ENCODE data around the gene SUPT3H.

Gene SUPT3H

DNA sequence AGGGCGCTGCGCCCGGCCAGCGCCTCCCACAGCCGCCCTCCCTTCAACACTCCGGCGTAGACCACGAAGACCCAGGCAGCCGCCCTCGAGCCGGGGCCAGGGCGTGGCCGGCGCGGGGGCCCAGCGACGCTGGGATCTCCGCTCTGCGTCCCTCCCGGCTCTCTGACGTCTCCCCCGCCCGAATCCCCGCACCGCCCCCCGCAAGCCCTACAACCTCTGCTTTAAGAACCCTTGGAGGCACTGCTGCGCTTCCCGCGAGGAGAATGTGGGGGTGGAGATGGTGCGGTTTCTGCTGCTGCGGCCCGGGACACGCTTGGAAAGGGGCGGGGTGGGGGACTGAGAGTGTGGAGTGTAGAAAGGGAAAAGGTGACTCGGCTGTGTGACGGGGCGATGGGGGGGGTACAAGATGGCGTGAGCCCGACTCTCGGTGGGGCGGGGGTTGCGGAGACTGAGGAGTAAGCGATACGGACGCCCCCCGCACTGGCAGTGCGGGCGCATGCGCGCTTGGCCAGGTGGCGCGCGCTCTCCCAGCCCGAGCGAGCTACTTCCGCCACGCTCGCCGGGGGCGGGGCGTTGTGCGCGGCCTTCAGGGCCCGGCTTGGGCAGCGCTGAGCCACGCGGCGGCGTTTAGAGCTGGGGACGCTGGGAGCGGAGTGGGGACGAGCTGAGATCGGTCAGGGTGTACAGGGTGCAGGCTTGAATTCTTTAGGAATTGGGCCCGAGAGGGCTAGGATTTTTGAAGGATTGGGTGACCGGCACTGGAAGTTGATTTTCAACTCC is at the start of gene SUPT3H:
Gene SUPT3H (minus strand): TSS at position 381 of the 780 bp plus-strand sequence.
- DNase-seq, result peak; percentile 57 to 95 (median 85)

DNA sequence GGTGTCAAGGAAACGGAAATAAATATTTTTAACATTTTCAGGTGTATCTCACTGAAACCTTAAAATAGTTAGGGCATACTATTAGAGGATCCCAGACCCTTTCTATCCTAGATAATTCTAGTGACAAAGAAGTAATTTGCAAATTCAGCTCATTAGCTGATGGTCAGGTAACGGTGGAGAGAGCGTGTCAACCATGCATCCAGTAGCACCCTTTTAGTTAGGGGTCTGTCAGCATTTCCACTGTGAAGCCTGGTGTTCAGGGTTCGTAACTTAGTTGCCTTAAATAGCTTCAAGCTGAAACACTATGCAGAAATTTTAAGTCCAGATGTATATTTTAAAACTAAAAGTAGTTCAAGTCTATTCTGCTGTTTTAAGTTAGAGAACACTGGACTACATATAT is 48.5 kb upstream of the SUPT3H start:
- no peak for DNase-seq

DNA sequence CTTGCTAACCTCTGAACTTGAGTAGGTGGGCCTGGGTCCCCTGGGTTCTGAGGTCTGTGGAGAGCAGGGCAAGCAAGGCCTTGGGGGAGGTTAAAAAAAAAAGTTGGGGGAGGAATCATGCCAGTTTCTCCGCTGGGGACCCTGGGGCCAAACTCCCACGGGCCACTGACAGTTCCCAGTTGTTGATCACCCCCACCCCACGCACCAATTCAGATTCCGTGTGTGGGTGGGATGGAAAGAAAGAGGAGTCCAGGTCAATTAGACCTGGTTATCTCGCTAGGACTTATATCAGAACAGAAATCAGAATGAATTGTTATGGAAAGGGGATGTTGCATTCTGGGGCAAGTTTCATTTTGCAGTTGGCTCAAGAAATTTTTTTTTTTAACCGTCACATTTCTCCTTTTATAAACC is 46.7 kb upstream of the SUPT3H start:
- no peak for DNase-seq

DNA sequence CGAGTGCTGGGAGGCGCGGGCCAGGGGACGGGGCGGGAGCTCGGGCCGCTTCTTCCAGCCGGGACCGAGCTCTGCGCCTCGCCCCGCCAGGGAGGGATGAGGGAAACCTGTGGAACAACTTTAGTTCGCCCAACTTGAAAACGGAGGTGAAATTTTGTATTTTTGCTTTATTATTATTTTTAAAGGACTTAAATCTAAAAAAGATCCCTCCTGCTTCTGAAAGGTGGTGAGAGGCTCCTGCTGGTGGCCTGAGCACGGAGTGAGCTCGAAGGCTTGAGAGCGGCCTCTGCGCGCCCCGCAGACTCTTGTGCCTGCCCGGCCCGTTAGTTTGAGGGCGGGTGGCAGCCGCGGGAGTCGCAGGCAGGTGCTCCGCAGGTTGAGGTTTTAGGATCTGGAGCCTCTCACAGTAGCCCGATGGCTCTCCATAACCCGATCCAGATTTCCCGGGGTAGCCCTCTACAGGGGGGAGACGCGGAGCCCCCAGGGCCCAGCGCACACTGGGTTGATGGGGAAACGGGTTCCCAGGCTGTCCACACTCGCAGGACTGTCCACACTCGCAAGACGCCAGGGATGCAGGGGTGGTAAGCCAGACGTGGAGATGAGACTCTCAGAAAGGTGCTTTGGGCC is 46.2 kb upstream of the SUPT3H start:
- DNase-seq, result peak in 4 of 51 donors; percentile 8 to 21 (median 12)

DNA sequence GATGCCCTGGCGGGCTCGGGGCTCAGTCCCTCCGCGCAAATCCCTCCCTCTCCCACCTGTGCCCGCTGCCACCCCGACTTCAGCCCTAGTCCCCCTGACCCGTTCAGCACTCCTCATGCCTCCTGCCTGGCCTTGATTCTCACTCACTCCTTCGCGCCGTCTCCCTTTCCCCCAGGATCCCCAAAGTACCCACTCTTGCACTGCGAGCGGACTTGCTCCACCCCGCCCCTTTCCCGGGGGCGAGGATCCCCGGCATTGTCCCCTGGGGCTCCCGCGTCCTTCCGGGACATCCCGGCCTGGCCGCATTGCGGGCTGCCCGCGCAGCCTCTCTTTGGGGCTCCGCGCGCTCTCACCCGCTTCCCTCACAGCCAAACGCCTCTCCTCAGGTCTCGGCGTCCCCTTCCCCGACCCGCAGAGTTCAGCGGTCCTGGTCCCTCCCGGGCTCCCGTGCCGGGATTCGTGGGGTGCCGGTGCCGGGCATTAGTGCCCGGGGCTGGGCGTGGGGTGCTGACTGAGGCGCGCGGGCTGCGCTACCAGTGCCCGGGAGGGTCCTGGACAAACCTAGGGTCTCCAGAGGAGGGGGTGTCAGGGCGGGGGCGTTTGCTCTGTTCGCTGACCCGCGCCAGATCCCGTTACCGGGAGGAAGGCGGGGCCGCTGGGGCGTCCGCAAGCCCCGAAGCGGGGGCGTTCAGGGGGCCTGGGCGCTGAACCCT is 45.5 kb upstream of the SUPT3H start:
- peak in 7 of 51 donors; percentile 25 to 37 (median 29) for DNase-seq

DNA sequence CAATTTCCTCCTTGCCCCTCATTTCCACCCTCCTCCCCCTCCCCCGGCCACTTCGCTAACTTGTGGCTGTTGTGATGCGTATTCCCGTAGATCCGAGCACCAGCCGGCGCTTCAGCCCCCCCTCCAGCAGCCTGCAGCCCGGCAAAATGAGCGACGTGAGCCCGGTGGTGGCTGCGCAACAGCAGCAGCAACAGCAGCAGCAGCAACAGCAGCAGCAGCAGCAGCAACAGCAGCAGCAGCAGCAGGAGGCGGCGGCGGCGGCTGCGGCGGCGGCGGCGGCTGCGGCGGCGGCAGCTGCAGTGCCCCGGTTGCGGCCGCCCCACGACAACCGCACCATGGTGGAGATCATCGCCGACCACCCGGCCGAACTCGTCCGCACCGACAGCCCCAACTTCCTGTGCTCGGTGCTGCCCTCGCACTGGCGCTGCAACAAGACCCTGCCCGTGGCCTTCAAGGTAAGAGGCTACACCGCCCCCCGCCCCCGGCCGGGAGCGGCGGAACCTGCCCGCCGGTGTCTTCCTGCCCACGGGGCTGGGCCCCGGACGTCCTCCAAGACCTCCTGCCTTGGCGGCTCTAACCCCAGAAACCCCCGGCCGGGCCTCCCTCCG is 44.9 kb upstream of the SUPT3H start:
- DNase-seq, result peak in 17 of 51 donors; percentile 13 to 65 (median 35)

DNA sequence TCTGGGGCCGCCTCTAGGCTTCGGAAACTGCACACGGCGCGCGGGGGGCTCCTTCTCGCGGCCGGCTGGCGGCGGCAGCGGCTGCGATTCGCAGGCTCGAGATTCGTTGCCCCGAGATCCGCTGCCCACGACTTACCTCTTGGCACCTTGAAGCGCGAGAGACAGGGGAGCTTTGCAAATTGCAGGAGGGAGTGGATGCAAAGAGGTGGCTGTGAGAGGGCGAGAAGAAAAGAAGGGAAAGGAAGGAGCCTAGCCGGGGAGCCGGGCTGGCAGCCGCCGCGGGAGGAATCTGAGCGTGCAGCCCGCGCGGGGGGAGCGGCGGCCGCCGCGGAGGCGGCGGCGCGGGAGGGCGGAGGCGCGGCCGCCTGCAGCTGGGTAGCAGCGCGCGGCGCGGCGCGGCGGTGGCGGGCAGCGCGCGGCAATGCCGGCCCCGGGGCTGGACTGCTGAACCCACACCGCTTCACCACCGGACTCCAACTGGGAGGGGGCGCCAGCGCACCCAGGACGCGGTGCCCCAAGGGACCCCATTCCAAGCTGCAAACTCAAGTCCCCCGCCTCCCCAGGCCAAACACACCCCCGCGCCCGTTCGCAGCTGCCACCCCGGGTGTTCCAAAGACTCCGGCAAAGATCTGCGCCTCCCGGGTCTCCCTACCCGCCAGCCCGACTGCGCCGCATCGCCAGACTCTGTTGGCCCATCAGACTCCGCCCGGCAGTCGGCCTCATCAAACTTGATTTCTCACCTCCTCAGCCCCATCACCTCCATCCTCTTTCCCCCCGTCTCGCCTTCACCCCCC is 44.2 kb upstream of the SUPT3H start:
- DNase-seq, result peak in 45 of 51 donors; percentile 20 to 86 (median 47)

DNA sequence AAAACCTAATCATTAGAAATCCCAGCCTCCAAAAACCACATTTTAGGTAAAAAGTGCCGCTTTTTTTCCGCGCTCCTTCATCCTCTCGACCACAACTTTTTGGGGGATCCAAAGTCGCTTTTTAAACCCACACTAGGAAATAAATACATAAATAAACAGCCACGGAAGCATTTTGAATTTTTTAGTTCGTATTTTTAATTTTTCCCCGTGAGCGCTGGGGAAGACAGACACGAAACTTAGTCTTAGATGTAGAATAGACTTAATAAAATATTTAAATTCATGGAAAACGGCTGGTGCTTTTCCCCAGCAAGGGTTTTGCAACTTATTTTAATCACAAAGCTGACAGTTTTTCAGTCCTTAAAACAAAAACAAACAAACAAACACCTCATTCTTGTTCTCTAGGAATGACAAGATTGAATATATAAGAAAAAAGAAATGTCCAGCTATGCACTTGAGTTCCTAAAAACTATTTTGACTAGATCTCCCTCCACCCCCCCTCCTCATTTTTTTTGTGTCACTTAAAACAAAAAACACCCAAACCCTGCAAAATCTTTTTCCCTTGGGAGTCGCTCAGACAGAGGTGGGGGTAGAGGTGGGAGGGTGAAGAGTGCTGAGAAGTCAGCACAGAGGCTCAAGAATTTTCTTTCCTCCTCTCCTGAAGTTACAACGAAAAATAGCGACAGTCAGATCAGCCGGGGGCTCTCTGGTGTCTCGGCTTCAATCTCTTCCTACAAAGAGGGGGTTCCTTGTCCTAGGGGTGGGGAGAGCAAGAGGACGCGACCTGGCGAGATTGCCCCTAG is 43.4 kb upstream of the SUPT3H start:
- DNase-seq, result no peak

DNA sequence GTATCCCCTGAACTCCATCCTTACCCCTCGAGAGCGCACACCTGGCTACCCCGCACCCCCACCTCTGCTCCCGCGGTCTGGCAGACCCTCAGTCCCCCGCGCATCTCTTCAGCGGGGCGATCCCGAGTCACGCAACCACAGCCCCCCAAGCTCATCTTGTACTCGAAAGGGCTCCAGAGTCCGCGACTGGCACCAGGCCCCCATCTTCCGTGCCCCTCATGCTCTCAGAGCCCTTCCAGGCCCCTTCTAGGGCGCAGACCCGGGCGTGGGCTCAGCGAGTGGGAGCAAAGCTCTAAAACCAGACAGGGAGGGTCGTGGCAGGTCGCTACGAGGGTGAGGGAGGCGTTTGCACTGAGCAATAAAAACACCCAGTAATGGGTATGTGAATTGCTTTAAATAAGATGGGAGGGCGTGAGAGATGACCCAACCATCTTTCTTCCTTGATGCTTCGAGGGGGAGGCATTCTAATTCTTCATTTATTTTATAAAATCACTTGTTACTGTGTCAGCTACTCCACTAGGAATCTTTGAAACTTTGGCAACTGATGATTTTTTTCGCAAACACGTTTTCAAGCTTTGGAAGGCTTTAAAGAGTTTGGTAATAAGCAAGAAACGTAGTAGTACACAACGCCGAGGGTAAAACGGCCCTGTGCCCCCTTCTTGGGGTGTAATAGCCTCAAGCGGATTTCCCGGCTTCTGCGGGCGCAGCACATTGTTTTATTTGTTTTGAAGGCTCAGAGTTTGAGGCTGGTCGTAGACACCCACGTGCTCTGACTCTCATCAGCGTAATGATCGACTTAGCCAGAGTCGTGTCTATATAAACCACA is 42.6 kb upstream of the SUPT3H start:
- peak in 2 of 51 donors; percentile 8 to 14 for DNase-seq

DNA sequence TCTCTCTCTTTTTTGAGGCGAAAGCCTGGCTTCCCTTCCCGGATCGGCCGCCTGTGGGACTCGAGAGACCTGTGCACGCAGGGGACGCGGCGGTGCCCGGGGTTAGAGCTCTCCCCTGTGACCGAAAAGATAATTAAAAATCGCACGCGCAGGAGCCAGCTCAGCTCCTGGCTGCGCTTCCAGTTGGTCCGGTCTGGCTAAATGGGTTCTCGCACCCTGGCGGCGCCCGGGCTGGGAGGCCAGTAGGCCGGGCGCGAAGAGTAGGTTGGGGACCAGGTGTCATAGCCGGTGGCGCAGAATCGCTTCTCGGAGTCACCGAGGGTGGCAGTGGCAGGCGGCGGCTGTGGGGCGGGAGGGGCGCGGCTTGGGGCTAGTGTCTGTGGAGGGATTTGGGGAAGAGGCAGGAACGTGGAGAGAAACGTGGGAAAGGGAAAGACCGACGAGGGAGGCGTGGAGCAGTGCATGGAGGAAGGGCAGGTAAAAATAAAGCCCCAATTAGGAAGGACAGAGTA is 41.9 kb upstream of the SUPT3H start:
- peak in 33 of 51 donors; percentile 6 to 64 (median 25) for DNase-seq

DNA sequence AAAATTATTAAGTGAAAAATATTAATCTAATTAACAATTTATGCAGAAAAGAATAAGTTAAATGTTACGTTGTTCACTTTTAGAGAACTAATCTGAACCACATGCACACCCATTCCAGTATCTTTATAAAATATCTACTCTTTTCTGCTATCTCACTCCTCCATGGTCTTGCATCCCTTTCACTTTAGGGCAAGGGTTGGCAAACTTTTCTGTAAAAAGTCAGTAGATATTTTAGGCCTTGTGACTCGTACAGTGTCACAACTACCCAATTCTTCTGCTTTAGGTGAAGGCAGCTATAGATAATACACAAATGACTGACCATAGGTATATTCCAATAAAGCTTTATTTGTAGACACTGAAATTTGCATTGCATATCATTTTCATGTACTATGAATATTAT is 39.7 kb upstream of the SUPT3H start:
- no peak for DNase-seq

DNA sequence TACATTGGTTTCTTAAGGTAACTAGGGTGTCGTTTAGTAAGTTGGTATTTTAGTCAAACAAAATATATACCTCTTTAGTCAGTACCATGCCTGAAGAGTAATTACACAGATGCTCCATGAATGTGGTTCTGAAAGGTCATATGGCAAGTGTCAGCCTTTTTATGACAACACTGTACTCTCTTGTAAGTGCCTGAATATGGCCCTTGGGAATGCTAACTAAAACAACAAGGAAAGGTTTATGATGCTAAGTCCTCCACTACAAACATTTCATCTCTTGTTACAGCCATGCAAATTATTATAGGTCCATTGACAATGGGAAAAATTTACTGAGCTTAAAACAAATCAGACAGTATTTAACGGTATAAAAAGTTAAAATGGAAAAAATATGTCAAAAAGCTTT is 39.0 kb upstream of the SUPT3H start:
- no peak for DNase-seq

DNA sequence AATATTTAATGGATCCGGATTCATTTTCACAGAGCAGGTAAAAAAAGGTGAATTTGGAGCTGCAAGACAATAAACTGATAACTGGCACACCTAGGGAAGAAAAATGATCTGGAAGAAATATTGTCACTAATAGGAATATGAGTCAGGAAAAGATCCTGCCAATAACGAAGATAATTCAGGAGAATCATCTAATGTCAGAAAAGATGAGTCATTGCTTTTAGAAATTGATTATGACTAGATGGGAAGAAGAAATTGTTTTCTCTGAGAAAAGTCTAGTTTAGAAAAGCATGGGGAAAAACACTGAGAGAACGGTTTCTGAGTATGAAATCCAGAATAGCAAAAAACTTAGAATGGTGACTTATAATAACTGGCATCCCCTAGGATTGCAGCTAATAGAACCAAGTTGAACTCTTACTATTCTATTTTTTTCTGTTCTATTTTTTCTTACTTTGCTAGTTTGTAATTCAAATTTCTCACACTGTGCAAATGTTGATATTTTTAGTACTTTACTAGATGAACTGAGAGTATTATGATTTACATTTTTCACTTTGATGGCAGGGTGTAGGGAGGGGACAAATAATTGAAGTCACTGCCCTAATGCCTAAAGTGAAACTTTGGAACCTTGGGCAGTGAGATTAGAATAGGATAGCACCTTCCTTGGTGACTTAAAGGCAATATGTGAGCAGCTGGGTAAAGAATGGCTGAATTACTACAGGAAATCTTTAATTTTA is 38.2 kb upstream of the SUPT3H start:
- DNase-seq, result no peak

DNA sequence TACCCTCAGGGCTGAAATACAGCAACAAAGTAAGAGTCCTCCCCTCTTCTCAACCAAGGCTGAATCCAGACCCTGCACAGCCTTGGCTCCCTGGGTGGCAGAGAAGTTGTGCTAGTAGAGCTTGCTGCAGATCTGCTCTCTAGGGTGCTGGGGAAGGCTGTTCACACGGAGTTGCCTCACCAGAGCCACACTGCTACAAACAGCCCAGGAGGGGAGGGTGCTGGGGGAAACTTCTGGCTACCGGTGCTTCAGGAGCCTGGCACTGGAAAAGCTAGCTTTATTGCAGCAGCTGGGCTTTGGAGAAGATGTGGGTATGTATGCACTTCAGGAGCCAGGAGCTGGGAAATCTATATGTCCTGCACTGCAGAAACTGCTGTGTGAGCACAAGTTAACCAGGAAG is 37.6 kb upstream of the SUPT3H start:
- no peak for DNase-seq

DNA sequence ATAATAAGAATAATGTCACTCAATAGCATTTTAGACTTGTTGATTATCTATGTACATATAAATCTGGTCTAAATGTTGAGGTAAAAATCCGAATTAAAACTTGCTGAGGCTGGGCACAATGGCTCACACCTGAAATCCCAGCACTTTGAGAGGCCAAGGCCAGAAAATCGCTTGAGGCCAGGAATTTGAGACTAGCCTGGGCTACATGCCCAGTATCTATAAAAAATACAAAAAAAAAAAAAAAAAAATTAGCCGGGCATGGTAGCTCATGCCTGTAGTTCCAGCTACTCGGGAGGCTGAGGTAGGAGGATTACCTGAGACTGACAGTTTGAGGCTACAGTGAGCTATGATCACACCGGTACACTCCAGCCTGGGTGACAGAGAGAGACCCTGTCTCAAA is 34.2 kb upstream of the SUPT3H start:
- no peak for DNase-seq

DNA sequence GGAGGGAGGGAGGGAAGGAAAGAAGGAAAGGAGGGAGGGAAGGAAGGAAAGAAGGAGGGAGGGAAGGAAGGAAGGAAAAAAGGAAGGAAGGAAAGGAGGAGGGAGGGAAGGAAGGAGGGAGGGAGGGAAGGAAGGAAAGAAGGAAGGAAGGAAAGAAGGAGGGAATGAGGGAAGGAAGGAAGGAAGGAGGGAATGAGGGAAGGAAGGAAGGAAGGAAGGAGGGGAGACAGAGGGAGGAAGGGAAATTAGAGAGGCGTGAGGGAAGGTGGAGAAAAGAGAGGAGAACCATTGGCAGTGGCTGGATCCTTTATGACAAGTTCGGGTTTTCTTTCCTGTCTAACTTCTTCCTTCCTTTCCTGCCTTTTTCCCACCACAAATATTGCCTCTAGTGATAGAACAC is 22.3 kb upstream of the SUPT3H start:
- no peak for DNase-seq

DNA sequence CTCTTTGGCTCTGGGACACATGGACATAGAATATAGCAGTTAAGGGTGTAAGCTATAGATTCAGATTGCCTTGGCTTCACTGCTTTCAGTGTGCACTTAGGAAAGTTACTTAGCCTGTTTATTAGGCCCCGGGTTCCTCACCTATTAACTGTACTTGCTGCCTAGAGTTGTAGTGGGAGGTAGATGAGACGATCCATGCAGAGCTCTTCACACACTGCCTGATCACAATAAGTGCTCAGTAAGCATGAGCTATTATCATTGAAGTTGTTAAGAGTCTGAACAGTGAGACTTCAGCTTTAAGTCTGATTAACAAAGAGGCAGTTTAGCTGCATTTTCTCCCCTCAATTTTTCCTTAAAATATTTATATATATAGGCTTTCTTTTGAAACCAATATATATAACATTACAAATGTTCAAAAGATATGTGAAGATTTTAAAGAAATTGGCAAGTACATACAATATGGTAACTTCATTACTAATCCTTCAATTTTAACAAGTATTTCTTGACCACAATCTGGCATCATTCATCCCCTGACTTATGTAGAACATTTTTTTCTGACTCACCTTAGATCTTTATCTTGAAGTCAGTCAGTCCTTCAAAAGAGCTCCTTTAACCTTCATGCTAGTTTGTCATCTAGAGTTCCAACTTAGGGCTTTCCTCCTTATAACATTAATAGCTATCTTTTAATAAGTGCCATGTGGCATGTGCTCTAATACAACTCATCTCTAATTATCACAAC is 20.5 kb upstream of the SUPT3H start:
- no peak for DNase-seq

Data from hypothalamus (tissue), 51 donors.